Stomach (tissue), 4 donors: ENCODE results near the gene SLK.

ENCODE experiments used
- EP300 ChIP-seq: sonication (generic); formaldehyde crosslinking; IDR thresholded peaks from one replicate; pipeline ENCODE4 v1.6.1; 2017; ENCODE audit warnings: antibody characterized with exemption
- POLR2A ChIP-seq, 4 donors: fragments of 450-650 bp; IDR thresholded peaks; one replicate each; pipeline ENCODE4 v1.6.1; 2016; ENCODE audit warnings: antibody characterized with exemption in 4 of 4, control low read depth in 2 of 4, mild to moderate bottlenecking in 1 of 4, moderate library complexity in 1 of 4
- POLR2AphosphoS5 ChIP-seq, 3 donors: sonication (generic); formaldehyde crosslinking; IDR thresholded peaks; one replicate each; pipeline ENCODE4 v1.6.1; 2016; ENCODE audit warnings: antibody characterized with exemption in 3 of 3
- TF ChIP-seq, protein P1 (sequence below), 7 experiments: fragments of 450-650 bp in 4 of 7; fragments of 200-600 bp in 3 of 7; sonication (generic) in 3 of 7; IDR thresholded peaks; one replicate each; pipeline ENCODE4 v1.5.1; 2016 to 2019; ENCODE audit warnings: antibody characterized with exemption in 7 of 7, control low read depth in 2 of 7, mild to moderate bottlenecking in 1 of 7

GRCh38 chr10:103991393-103992128 lies 24.6 kb downstream of the SLK start:
- TF ChIP-seq, protein P1, sequence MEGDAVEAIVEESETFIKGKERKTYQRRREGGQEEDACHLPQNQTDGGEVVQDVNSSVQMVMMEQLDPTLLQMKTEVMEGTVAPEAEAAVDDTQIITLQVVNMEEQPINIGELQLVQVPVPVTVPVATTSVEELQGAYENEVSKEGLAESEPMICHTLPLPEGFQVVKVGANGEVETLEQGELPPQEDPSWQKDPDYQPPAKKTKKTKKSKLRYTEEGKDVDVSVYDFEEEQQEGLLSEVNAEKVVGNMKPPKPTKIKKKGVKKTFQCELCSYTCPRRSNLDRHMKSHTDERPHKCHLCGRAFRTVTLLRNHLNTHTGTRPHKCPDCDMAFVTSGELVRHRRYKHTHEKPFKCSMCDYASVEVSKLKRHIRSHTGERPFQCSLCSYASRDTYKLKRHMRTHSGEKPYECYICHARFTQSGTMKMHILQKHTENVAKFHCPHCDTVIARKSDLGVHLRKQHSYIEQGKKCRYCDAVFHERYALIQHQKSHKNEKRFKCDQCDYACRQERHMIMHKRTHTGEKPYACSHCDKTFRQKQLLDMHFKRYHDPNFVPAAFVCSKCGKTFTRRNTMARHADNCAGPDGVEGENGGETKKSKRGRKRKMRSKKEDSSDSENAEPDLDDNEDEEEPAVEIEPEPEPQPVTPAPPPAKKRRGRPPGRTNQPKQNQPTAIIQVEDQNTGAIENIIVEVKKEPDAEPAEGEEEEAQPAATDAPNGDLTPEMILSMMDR (IDR thresholded peaks at IDR 0.05), result no peak
- TF ChIP-seq EP300 (no peak), POLR2A (IDR thresholded peaks at IDR 0.05) (no peak), POLR2AphosphoS5 (IDR thresholded peaks at IDR 0.05) (no peak)
